ENCODE results near the gene ACOX3. TPM values are rescaled to one million over a fixed set of nuclear protein-coding genes. Genes with fewer than 3 reads are reported as not detected.

Gene ACOX3
- total RNA-seq, 1 donor from 2014 or later = 59.7 TPM

DNA sequence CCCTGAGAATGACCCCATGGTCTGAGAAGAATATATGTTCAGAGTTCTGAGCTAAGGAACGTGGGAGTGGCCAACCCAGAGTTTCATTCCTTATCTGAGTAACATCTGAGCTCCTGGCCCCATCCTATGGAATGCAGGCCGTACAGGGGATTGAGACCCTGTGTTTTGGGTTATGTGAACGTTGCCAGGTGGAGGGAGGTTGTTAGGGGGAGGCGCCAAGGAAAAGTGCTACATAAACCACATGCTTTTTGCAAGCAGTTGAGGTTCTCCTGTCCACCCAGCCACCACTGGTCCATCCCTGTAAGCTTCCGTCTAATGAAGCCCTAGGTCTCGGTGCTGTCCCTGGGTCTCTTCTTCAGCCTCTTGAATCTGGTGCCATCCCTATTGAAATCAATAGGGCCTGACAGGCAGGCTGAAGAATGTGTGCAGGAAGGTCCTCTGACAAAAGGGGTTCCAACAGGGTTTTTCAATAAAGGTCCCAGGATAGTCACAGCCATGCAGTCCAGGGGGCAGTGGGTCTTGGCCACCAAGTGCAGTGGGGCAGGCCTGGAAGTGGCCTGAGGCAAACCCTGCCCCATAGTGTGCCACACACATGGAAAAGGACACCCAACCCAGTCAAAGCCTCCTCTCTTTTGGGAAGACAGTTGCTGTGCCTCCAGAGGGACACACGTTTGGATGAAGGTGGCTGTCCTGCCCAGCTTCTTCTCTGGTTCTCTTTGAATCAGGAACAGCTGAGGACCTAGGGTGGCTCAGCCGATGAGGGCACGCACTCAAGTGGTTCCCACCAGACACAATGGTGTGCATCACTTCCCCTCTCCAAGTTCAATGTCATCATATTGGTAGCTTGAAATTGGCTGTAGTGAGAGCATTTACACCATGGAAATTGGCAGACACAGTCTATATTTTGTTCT lies 117.5 kb downstream of the ACOX3 start:
- H3K36me3 Mint-ChIP-seq = peaks cover 4% of the 10 kb centered on the region
- TF ChIP-seq, protein P1, sequence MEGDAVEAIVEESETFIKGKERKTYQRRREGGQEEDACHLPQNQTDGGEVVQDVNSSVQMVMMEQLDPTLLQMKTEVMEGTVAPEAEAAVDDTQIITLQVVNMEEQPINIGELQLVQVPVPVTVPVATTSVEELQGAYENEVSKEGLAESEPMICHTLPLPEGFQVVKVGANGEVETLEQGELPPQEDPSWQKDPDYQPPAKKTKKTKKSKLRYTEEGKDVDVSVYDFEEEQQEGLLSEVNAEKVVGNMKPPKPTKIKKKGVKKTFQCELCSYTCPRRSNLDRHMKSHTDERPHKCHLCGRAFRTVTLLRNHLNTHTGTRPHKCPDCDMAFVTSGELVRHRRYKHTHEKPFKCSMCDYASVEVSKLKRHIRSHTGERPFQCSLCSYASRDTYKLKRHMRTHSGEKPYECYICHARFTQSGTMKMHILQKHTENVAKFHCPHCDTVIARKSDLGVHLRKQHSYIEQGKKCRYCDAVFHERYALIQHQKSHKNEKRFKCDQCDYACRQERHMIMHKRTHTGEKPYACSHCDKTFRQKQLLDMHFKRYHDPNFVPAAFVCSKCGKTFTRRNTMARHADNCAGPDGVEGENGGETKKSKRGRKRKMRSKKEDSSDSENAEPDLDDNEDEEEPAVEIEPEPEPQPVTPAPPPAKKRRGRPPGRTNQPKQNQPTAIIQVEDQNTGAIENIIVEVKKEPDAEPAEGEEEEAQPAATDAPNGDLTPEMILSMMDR (IDR thresholded peaks at IDR 0.05; ENCODE audit: unreplicated experiment) = no peak
- peaks cover 21% of the 10 kb centered on the region for H3K4me1 Mint-ChIP-seq
- peaks cover 24% of the 10 kb centered on the region for H3K9me3 Mint-ChIP-seq
- no peaks in the 10 kb centered on the region for H3K27me3 Mint-ChIP-seq (ENCODE audit: low read depth)
- no peak overlapping the region for H3K27ac Mint-ChIP-seq
- H3K4me3 Mint-ChIP-seq = no peak overlapping the region
- DNase-seq (ENCODE audit: low spot score in 2 of 2, unreplicated experiment in 2 of 2) = peak; percentile 7 to 37

DNA sequence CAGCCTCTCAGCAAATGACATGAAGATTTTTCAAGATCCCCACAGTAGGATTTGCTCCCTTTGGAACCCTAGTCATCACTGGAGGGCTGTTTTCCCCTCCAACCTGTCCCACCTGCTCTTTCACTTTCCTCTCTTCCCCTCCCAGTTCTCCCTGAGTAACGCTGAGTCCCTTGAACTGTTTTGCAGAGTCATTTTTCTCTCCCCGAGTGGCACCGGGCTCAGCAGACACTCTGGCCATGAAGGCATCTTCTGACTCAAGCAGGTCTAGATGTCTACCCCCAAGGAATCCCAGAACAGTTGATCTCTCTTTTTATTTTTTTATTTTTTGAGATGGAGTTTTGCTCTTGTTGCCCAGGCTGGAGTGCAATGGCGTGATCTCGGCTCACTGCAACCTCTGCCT lies 118.8 kb downstream of the ACOX3 start:
- no peaks in the 10 kb centered on the region for H3K27me3 Mint-ChIP-seq (ENCODE audit: low read depth)
- TF ChIP-seq, protein P1 (IDR thresholded peaks at IDR 0.05; ENCODE audit: unreplicated experiment) = no peak
- no peak overlapping the region for H3K4me3 Mint-ChIP-seq
- H3K36me3 Mint-ChIP-seq = peaks cover 4% of the 10 kb centered on the region
- peaks cover 21% of the 10 kb centered on the region for H3K9me3 Mint-ChIP-seq
- H3K27ac Mint-ChIP-seq = no peak overlapping the region
- peak in 1 of 2 experiments; percentile 1 for DNase-seq (ENCODE audit: low spot score in 2 of 2, unreplicated experiment in 2 of 2)
- H3K4me1 Mint-ChIP-seq = peaks cover 30% of the 10 kb centered on the region

DNA sequence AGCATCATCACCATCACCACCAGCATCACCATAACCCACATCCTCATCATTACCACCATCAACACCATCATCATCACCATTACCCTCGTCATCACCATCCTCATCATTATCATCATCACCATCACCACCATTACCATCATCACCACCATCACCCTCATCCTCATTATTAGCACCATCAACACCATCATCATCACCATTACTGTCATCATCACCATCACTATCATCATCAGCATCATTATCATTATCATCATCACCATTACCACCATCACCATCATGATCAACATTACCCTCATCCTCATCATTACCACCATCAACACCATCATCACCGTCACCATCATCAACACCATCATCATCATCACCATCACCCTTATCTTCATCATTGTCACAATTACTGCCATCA lies 119.3 kb downstream of the ACOX3 start:
- Mint-ChIP-seq H3K9me3 (peaks cover 16% of the 10 kb centered on the region), H3K4me1 (peaks cover 36% of the 10 kb centered on the region), H3K27me3 (ENCODE audit: low read depth) (no peaks in the 10 kb centered on the region), H3K4me3 (no peak overlapping the region), H3K27ac (no peak overlapping the region), H3K36me3 (peaks cover 4% of the 10 kb centered on the region)
- TF ChIP-seq, protein P1 (IDR thresholded peaks at IDR 0.05; ENCODE audit: unreplicated experiment) = no peak
- no peak for DNase-seq (ENCODE audit: low spot score in 2 of 2, unreplicated experiment in 2 of 2)

DNA sequence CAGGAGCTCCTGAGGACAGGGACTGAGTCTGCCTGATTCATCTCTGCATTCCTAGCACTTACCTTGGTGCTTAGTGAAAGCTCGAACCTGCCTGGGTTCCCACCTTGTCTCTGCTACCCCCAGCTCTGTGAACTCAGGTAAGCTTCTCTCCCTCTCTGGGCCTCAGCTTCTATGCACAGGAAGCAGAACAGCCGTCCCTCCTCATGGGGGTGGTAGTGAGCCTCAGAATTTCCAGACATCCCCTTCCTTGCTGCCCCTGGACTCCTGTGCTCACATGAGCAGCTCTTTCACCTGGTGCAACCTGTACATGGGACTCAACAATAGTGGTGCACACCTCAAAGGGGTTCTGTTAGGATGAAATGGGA lies 120.2 kb downstream of the ACOX3 start:
- no peak overlapping the region for H3K4me3 Mint-ChIP-seq
- TF ChIP-seq, protein P1 (IDR thresholded peaks at IDR 0.05; ENCODE audit: unreplicated experiment) = no peak
- peak in 1 of 2 experiments; percentile 26 for DNase-seq (ENCODE audit: low spot score in 2 of 2, unreplicated experiment in 2 of 2)
- peaks cover 4% of the 10 kb centered on the region for H3K36me3 Mint-ChIP-seq
- H3K27me3 Mint-ChIP-seq (ENCODE audit: low read depth) = no peaks in the 10 kb centered on the region
- H3K27ac Mint-ChIP-seq = no peak overlapping the region
- H3K9me3 Mint-ChIP-seq = peaks cover 16% of the 10 kb centered on the region
- peaks cover 44% of the 10 kb centered on the region for H3K4me1 Mint-ChIP-seq

DNA sequence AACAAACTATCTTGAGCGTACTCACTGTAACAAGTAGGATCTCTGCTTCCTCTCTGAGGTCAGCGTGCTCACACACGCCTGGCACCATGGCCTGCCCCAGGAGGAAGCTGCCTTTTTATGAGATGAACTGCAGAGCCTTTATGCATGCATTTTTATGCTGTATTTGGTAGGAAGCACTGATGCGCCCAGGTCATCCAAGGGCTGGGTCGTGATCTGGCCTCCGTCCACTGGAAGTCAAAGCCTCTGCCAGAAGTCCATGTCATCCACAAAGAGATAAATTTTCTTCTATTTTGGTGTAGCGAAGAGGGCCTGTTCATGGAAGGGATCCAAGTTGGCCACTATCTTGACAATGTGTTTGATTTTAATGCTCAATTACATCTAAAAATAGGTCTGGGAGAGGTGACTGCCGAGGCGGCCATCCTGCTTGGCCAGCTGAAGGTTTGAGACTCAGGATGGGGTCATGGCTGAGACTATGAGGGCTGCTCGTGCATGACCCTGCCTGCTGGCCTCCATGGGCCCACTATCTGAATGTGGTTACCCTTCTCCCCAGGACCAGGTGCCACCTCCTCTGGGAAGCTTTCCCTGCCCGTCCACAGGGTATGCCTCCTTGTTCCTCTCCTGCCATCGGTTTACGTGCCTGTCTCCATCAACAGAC lies 120.7 kb downstream of the ACOX3 start:
- TF ChIP-seq, protein P1 (IDR thresholded peaks at IDR 0.05; ENCODE audit: unreplicated experiment) = no peak
- Mint-ChIP-seq H3K4me3 (no peak overlapping the region), H3K27ac (no peak overlapping the region), H3K36me3 (peaks cover 4% of the 10 kb centered on the region), H3K9me3 (peaks cover 16% of the 10 kb centered on the region), H3K4me1 (peaks cover 49% of the 10 kb centered on the region), H3K27me3 (ENCODE audit: low read depth) (no peaks in the 10 kb centered on the region)
- DNase-seq (ENCODE audit: low spot score in 2 of 2, unreplicated experiment in 2 of 2) = peak; percentile 9 to 33

Data from mesothelial cell of epicardium (in vitro differentiated cells).